ENCODE results near the gene CACNA2D2. TPM values are rescaled to one million over a fixed set of nuclear protein-coding genes. Genes with fewer than 3 reads are reported as not detected.
A peak's percentile ranks its signal among the peaks of the same experiment; 100 is the strongest.
"Not testable (repeated sequence)": the region's sequence is repeated elsewhere in the genome, so short reads cannot be mapped to it uniquely, and the experiment has no call there.

Gene CACNA2D2
- total and polyA plus RNA-seq, 4 donors, result 0.10 to 0.19 (median 0.15) TPM

DNA sequence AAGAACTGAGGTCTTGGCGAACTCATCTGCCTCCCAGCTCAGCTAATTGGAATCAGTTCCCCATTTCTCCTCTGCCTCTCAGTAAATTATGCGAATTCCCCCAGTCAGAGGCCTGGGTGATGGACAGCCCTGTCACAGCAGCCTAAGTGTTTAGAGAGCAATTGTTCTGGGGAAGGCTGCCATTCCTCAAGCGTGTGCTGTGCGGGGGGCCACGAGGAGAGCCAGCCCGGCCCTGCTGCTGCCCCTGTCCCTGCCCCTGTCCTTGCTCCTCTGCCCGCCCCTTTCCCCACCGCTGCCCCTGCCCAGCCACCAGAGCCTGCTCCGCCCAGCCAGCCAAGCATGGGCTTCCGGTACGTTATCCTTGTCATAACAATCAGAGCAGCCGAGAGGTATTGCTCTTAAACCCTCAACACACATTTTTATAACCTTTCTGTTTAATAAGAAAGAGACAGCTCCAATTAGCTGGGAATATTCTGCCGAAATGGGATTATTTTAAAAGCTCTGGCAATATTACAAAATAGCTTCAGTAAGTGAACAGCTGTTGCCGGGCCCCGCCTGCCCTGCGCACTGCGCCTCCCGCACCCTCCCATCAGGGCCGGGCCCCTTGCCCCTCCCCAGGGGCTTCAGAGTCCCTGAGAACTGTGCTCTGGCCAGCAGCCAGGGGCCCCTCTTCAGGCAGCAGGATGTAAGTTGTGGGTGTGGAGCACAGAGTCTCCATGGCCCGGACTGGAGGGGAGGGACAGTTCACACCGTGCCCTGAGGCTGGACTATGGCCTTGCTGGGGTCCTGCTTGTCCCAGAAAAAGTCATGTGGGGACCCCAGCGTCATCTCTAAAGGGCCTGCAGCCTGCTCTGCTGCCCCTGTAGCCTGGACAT is 12.4 kb upstream of the CACNA2D2 start:
- H3K36me3 ChIP-seq (ENCODE audit: control insufficient read depth in 4 of 4, insufficient read depth in 3 of 4, low read depth in 1 of 4, low read length in 3 of 4), result no peaks in the 10 kb centered on the region
- no peak for DNase-seq (ENCODE audit: low spot score)
- TF ChIP-seq FOXA1 (IDR thresholded peaks at IDR 0.05) (no peak), HNF4A (conservative IDR thresholded peaks at IDR 0.05) (no peak), SP1 (IDR thresholded peaks at IDR 0.05) (no peak), YY1 (IDR thresholded peaks at IDR 0.05) (no peak)
- TF ChIP-seq, protein P1, sequence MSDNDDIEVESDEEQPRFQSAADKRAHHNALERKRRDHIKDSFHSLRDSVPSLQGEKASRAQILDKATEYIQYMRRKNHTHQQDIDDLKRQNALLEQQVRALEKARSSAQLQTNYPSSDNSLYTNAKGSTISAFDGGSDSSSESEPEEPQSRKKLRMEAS (IDR thresholded peaks at IDR 0.05), result no peak
- no peaks in the 10 kb centered on the region for H3K4me1 ChIP-seq (ENCODE audit: control insufficient read depth in 4 of 4, insufficient read depth in 4 of 4, low read length in 3 of 4)
- no peak overlapping the region for H3K4me3 ChIP-seq (ENCODE audit: low read depth in 1 of 3, low read length in 3 of 3)
- H3K27me3 ChIP-seq (ENCODE audit: control insufficient read depth in 4 of 4, insufficient read depth in 4 of 4, low read length in 3 of 4), result peaks cover 0 to 4% (median 0%) of the 10 kb centered on the region in 4 donors
- WGBS, result 55% methylated on average over 22 of the region's 22 CpGs
- H3K9me3 ChIP-seq (ENCODE audit: control insufficient read depth in 4 of 4, low read length in 3 of 4), result no peaks in the 10 kb centered on the region
- H3K27ac ChIP-seq (ENCODE audit: low read depth in 1 of 2, low read length in 2 of 2), result no peak overlapping the region
- no peak overlapping the region for H3K9ac ChIP-seq (ENCODE audit: low read depth in 1 of 2, low read length in 2 of 2)

DNA sequence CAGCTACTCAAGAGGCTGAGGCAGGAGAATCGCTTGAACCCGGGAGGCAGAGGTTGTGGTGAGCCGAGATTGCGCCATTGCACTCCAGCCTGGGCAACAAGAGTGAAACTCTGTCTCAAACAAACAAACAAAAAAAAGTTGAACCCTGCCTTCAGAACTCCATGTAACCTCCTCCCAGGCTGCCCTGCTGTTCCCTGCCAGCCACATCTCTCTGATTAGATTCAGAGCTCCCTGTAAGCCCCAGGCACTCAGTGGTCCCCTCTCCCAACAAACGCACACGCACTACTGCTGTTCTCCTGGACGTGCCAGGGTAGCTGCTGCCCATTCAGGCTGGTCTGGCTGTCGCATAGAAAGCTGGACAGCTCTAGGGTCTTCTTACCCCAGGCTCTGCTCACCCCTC is 9.5 kb upstream of the CACNA2D2 start:
- not testable (repeated sequence) for H3K9me3 ChIP-seq (ENCODE audit: control insufficient read depth in 4 of 4, low read length in 3 of 4); H3K27me3 ChIP-seq (ENCODE audit: control insufficient read depth in 4 of 4, insufficient read depth in 4 of 4, low read length in 3 of 4); H3K4me3 ChIP-seq (ENCODE audit: low read depth in 1 of 3, low read length in 3 of 3); H3K4me1 ChIP-seq (ENCODE audit: control insufficient read depth in 4 of 4, insufficient read depth in 4 of 4, low read length in 3 of 4); H3K36me3 ChIP-seq (ENCODE audit: control insufficient read depth in 4 of 4, insufficient read depth in 3 of 4, low read depth in 1 of 4, low read length in 3 of 4); H3K27ac ChIP-seq (ENCODE audit: low read depth in 1 of 2, low read length in 2 of 2); H3K9ac ChIP-seq (ENCODE audit: low read depth in 1 of 2, low read length in 2 of 2); DNase-seq (ENCODE audit: low spot score)
- WGBS, result 67% methylated on average over 8 of the region's 8 CpGs
- TF ChIP-seq HNF4A (conservative IDR thresholded peaks at IDR 0.05), result peak; percentile 12 to 22

DNA sequence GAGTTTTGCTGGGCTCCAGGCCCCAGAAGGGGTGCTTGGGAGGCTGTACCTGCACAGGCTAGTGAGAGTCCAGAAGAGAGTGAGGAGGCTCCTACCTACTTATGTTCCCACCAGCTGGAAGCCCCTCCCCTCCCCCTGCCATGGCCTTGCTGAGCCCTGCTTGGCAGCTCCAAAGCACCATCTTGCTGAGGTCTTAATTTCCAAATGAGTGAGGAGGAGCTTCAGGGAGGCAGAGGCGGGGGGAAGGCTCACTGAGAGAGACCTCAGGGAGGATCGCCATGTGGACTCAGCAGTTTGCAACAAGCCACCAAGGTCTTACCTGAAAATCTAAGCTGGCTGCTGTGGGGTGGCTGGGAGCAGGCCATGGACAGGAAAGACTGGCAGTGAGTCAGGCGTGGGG is 8.7 kb upstream of the CACNA2D2 start:
- Histone ChIP-seq H3K4me3 (ENCODE audit: low read depth in 1 of 3, low read length in 3 of 3) (no peak overlapping the region), H3K9me3 (ENCODE audit: control insufficient read depth in 4 of 4, low read length in 3 of 4) (no peaks in the 10 kb centered on the region), H3K9ac (ENCODE audit: low read depth in 1 of 2, low read length in 2 of 2) (no peak overlapping the region), H3K4me1 (ENCODE audit: control insufficient read depth in 4 of 4, insufficient read depth in 4 of 4, low read length in 3 of 4) (no peaks in the 10 kb centered on the region), H3K36me3 (ENCODE audit: control insufficient read depth in 4 of 4, insufficient read depth in 3 of 4, low read depth in 1 of 4, low read length in 3 of 4) (no peaks in the 10 kb centered on the region), H3K27me3 (ENCODE audit: control insufficient read depth in 4 of 4, insufficient read depth in 4 of 4, low read length in 3 of 4) (no peaks in the 10 kb centered on the region), H3K27ac (ENCODE audit: low read depth in 1 of 2, low read length in 2 of 2) (no peak overlapping the region)
- 98% methylated on average over 3 of the region's 3 CpGs for WGBS
- TF ChIP-seq FOXA2 (IDR thresholded peaks at IDR 0.05) (no peak), HNF4A (conservative IDR thresholded peaks at IDR 0.05) (no peak), SP1 (IDR thresholded peaks at IDR 0.05) (no peak), GABPA (IDR thresholded peaks at IDR 0.05 in 1 of 2, conservative IDR thresholded peaks at IDR 0.05 in 1 of 2) (no peak), NR2F2 (IDR thresholded peaks at IDR 0.05) (no peak), EGR1 (IDR thresholded peaks at IDR 0.05; ENCODE audit: low read depth in 2 of 2) (no peak), TAF1 (conservative IDR thresholded peaks at IDR 0.05) (no peak), RXRA (IDR thresholded peaks at IDR 0.05) (no peak), YY1 (IDR thresholded peaks at IDR 0.05) (no peak), RAD21 (IDR thresholded peaks at IDR 0.05) (no peak)
- TF ChIP-seq, protein P1 (IDR thresholded peaks at IDR 0.05), result no peak
- TF ChIP-seq, protein P2, sequence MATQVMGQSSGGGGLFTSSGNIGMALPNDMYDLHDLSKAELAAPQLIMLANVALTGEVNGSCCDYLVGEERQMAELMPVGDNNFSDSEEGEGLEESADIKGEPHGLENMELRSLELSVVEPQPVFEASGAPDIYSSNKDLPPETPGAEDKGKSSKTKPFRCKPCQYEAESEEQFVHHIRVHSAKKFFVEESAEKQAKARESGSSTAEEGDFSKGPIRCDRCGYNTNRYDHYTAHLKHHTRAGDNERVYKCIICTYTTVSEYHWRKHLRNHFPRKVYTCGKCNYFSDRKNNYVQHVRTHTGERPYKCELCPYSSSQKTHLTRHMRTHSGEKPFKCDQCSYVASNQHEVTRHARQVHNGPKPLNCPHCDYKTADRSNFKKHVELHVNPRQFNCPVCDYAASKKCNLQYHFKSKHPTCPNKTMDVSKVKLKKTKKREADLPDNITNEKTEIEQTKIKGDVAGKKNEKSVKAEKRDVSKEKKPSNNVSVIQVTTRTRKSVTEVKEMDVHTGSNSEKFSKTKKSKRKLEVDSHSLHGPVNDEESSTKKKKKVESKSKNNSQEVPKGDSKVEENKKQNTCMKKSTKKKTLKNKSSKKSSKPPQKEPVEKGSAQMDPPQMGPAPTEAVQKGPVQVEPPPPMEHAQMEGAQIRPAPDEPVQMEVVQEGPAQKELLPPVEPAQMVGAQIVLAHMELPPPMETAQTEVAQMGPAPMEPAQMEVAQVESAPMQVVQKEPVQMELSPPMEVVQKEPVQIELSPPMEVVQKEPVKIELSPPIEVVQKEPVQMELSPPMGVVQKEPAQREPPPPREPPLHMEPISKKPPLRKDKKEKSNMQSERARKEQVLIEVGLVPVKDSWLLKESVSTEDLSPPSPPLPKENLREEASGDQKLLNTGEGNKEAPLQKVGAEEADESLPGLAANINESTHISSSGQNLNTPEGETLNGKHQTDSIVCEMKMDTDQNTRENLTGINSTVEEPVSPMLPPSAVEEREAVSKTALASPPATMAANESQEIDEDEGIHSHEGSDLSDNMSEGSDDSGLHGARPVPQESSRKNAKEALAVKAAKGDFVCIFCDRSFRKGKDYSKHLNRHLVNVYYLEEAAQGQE (IDR thresholded peaks at IDR 0.05), result no peak
- TF ChIP-seq, protein P3, sequence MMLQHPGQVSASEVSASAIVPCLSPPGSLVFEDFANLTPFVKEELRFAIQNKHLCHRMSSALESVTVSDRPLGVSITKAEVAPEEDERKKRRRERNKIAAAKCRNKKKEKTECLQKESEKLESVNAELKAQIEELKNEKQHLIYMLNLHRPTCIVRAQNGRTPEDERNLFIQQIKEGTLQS (IDR thresholded peaks at IDR 0.05), result no peak
- DNase-seq (ENCODE audit: low spot score), result no peak

Measured in liver (tissue), 9 donors.